BJ (cell line): ENCODE results near the gene GRIN2C. TPM values are rescaled to one million over a fixed set of nuclear protein-coding genes. Genes with fewer than 3 reads are reported as not detected.

Source experiments
- CTCF ChIA-PET: fragments of 350-600 bp; formaldehyde crosslinking; extraction: SDS; loops from one replicate; lab custom pipeline; 2021; ENCODE audit warnings: antibody characterized with exemption, inconsistent platforms; lab: Yijun Ruan, JAX
- POLR2A ChIA-PET: fragments of 300-600 bp; sonication (Branson Sonifier 250); formaldehyde crosslinking; extraction: SDS; loops from one replicate; lab custom pipeline; 2021; ENCODE audit warnings: antibody characterized with exemption; lab: Charles Lee
- DNase-seq: peaks from one replicate; pipeline ENCODE4 v3.0.0-alpha.2; 2011; ENCODE audit warnings: low read depth
- H3K27me3 ChIP-seq: 2 replicates; pipeline ENCODE4 v1.6.0; 2011; ENCODE audit warnings: low read length; ENCODE audit not compliant: control insufficient read depth, insufficient read depth
- H3K36me3 ChIP-seq: 2 replicates; pipeline ENCODE4 v1.5.1; 2011; ENCODE audit warnings: low read length; ENCODE audit not compliant: control insufficient read depth, insufficient read depth
- H3K4me3 ChIP-seq: 2 replicates; pipeline ENCODE4 v1.5.1; 2011; ENCODE audit warnings: low read depth, mild to moderate bottlenecking, control low read depth, low read length
- polyA plus RNA-seq: library from polyadenylated mRNA; depleted of rRNA; stranded (reverse); fragments of >200 nt; gene quantifications from 2 replicates; pipeline ENCODE4 v1.2.3, GENCODE V29; 2011
- TF ChIP-seq, protein P1 (sequence below): IDR thresholded peaks from 2 replicates; pipeline ENCODE4 v1.5.1; 2011; ENCODE audit warnings: low read depth, mild to moderate bottlenecking, control low read depth, inconsistent platforms, low read length, moderate library complexity; ENCODE audit not compliant: insufficient read depth

GRIN2C gene
- polyA plus RNA-seq, 1 experiment = 0.04 TPM

DNA sequence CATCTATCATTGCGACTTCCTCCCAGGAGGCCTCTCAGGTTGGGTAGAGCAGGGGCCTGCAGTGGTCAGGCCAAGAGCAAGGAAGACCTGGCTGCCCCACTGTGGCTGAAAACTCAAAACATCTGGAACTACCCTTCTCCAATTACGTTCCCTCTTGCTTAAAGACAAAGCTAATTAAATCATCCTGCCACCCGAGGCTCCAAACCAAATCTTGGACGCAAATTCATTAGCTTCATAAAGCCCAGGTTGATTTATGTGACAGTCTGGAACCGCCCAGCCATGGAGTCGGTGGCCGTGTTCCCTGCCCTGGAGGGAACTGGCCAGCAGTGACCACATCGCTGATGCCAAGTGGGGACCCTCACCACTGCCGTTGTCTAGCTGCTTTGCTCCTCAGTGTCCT, 21.4 kb downstream of the GRIN2C start:
- DNase-seq = no peak
- POLR2A ChIA-PET = no interaction called here
- H3K4me3 ChIP-seq = no peak overlapping the region
- TF ChIP-seq, protein P1, sequence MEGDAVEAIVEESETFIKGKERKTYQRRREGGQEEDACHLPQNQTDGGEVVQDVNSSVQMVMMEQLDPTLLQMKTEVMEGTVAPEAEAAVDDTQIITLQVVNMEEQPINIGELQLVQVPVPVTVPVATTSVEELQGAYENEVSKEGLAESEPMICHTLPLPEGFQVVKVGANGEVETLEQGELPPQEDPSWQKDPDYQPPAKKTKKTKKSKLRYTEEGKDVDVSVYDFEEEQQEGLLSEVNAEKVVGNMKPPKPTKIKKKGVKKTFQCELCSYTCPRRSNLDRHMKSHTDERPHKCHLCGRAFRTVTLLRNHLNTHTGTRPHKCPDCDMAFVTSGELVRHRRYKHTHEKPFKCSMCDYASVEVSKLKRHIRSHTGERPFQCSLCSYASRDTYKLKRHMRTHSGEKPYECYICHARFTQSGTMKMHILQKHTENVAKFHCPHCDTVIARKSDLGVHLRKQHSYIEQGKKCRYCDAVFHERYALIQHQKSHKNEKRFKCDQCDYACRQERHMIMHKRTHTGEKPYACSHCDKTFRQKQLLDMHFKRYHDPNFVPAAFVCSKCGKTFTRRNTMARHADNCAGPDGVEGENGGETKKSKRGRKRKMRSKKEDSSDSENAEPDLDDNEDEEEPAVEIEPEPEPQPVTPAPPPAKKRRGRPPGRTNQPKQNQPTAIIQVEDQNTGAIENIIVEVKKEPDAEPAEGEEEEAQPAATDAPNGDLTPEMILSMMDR = no peak
- CTCF ChIA-PET = interaction anchor here (1.2 to 14.7 kb wide), 3 partner anchors 8 to 23 kb away, joined by 3 to 164 read pairs (median 3); partner anchors contain the start of gene GRIN2C
- H3K36me3 ChIP-seq = 0 out of 2 replicates have a peak, but pooled peaks cover 6% of the 10 kb centered on the region
- H3K27me3 ChIP-seq = no peaks in the 10 kb centered on the region

DNA sequence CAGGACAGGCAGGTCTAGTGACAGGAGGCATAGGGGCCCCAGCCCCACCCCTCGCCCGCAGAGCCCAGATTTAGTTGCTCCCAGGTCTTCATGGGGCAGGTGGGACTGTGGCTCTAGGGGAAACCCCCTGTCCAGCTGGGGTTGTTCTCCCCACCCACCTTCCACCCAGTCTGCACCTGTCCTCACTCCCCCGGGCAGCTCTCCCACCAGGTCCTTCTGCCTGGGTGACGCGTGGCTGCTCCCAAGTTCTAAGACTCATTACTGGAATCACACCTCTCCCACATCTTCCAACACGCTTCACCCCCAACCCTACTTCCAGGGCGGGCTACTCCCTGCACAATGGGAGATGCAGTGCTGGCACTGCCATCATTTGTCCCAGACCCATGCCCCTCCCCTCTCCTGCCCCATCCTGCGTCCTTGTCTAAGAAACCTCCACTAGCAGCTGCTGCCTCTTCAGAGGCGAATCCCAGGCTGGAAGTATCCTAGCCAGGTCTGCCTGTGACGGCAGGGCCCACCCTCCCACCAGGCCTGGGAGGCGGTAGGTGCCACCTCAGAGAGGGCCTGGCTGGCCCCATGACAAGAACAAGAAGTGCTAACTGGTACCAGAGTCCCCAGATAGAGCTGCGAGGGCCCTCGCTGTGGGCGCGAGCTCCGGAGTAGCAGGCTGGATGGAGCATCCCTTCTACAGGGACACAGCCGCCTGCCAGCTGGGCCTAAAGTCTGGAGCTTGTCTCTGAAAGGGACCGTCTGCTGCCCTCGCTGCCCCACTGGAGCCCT, 22.8 kb downstream of the GRIN2C start:
- CTCF ChIA-PET = no interaction called here
- POLR2A ChIA-PET = no interaction called here

GRCh38 chr17:74836191-74836590, 23.5 kb downstream of the GRIN2C start:
- DNase-seq = no peak

More for the DNA sequence above, 22.8 kb downstream of the GRIN2C start:
- Histone ChIP-seq H3K4me3 (no peak overlapping the region), H3K36me3 (0 out of 2 replicates have a peak, but pooled peaks cover 6% of the 10 kb centered on the region), H3K27me3 (no peaks in the 10 kb centered on the region)
- TF ChIP-seq, protein P1 = no peak
- no peak for DNase-seq

DNA sequence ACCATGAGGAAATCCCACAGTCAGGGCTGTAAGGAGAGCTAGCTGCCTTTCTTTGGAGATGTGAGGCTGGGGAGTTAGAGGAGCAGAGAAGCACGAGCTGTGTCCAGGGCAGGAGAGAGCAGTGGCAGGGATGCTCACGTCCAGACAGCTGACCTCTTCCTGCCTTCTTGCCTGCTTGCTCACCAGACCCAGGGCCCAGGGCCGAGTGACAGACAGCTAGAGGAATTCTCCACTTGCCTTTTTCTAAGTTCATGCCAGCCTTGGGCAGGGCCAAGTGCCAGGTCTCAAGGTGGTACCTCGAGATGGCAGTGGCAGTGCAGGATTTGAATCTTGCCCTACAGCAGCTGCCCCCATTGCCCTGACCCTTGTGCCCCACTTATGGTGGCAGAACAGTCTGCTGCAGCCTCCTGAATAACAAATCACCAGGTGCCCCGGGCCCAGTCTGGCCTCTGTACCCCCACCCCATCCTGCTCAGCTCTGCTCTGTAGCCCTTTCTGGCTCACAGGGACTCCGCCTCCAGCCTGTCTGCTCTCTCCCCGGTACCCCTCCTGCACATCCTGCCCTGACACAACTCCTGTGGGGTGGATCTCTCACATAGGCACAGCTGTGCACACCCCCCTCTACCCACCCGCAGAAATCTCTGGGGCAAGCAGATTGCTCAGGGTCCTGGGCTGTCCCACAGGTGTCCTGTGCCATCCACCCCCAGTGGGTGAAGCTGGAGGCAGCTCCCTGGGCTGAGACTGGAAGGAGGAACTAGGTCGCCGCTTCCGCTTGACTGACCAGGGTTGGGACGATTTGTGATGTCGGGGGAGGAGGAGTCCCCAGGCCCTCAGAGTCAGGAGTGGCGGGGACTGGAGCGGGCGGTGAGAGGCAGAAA, 25.9 kb downstream of the GRIN2C start:
- Histone ChIP-seq H3K36me3 (peaks cover 6% of the 10 kb centered on the region; the same call in 1 of the 2 replicates), H3K4me3 (no peak overlapping the region), H3K27me3 (no peaks in the 10 kb centered on the region)
- TF ChIP-seq, protein P1 = no peak
- no peak for DNase-seq
- ChIA-PET CTCF (interaction anchor here (1.3 to 4.0 kb wide), 4 partner anchors 10 to 42 kb away, joined by 3 to 18 read pairs (median 8); no protein-coding TSS in a partner anchor), POLR2A (no interaction called here)

More at GRCh38 chr17:74836191-74836590, 23.5 kb downstream of the GRIN2C start:
- TF ChIP-seq, protein P1 = no peak
- CTCF ChIA-PET = no interaction called here
- POLR2A ChIA-PET = no interaction called here
- Histone ChIP-seq H3K4me3 (no peak overlapping the region), H3K36me3 (0 out of 2 replicates have a peak, but pooled peaks cover 6% of the 10 kb centered on the region), H3K27me3 (no peaks in the 10 kb centered on the region)
